Bone marrow (tissue), 2 donors: ENCODE measurements around the gene BAHCC1.

Experiments
- DNase-seq, 2 donors: peaks; one replicate each; lab custom pipeline; 2025; lab: John Stamatoyannopoulos, UW

The BAHCC1 gene

GRCh38 chr17:81493198-81494038 lies 98.2 kb downstream of the BAHCC1 start:
- DNase-seq, result no peak

DNA sequence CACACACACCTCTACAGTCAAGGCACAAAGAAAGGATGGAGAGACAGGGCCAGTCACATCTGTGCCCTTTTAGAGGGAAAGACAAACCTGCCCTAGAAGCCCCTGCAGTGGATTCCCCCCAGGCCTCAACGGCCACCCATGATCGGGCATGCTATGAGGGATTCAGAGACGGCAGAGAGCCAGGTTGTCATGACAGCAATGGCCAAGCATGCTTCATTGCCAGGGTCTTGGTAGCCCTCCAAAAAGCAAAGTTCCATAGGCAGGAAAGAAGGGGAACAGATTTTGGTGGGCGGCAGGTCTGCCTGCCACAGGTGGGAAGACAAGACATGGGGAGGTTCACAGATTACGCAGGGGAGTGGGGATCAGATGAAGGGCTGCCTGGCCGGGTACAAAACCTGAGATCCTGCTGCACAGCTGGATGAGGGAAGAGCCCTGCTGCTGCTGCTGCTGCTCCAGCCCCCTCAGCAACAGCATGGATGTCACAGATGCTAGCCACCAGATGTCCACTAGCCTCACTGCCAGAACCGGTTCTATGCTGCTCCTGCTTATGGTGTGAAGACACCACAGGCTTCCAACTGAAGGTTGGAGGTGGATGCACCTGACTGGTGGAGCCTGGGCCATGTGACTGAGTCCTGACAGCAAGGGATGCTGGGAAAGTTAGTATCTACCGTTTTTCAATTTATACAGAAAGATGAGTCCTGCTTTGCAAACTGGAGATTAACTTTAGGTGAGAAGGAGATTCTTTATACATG lies 99.5 kb downstream of the BAHCC1 start:
- DNase-seq, result no peak

DNA sequence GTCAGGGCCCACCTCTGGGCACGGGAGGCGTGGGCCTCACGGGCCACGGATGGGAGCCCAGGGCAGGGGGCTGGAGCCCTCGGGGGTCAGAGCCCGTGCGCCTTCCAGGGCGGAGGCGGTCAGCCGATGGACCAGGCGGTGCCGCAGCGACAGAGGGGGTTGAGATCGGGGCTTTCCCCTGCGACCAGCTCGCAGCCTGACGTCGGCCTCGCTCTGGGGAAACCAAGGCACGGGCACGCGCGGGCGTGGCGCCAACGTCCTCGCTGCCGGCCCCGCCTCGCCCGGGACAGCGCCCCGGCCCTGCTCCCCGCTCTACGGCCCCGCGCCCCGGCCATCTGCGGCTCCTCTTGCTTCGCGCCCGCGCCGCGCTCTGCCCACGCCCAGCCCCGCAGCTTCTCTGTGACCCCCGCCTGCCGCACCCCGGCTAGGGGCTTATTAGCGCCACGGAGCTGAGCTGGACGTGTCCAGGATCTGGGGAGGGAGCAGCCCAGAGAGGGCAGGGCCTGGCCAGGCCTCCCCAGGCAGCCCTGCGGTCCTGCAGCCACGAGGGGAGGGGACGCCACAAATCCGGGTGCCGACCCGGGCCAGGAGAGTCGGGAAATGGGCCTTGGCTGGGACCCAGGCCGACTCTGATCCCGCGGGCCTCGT lies 103.8 kb downstream of the BAHCC1 start:
- DNase-seq, result no peak

GRCh38 chr17:81499601-81499970 lies 104.3 kb downstream of the BAHCC1 start:
- DNase-seq, result no peak

DNA sequence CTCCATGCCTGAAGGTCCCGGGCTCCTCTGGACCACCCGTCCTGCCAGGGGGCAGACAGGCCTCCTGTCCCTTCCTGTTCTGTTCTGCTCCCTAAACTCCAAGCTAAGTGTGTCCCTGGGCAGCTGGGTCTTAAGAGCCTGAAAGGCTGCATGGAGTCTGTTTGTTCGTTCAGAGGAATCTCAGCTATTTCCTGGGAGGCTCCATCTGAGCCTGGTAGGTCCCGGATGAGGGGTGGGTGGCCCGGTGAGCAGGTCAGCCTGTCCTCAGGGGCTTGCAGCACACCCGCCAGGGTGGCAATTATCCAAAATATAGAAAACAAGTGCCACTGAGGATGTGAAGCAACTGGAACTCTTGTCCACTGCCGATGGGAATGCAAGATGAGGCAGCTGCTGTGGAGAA lies 104.8 kb downstream of the BAHCC1 start:
- no peak for DNase-seq

DNA sequence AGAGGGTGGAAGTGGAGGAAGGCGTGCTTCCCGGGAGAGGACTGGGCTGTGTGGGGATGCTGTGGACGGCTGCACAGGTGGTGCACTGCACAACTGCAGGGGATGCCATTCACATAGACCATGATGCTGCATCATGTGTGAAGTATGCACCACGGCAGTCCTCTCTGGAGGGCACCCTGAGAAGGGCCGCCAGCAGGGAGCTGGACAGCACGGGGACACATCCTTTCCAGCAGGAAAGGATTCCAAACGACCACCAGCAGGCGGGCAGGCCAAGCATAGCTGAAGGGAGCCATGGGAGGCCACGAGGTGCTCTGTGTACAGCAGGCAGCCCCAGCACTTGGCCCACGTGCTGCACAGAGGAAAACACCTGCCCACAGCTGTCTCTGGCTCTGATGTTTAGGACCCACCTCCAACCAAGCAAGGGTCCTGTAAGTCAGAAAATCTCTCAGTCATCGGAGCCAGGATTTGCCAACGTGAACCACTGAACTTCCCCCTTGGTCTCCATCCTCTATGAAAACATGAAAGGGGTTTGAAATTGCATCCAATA lies 107.3 kb downstream of the BAHCC1 start:
- no peak for DNase-seq

GRCh38 chr17:81503619-81504018 lies 108.4 kb downstream of the BAHCC1 start:
- no peak for DNase-seq

DNA sequence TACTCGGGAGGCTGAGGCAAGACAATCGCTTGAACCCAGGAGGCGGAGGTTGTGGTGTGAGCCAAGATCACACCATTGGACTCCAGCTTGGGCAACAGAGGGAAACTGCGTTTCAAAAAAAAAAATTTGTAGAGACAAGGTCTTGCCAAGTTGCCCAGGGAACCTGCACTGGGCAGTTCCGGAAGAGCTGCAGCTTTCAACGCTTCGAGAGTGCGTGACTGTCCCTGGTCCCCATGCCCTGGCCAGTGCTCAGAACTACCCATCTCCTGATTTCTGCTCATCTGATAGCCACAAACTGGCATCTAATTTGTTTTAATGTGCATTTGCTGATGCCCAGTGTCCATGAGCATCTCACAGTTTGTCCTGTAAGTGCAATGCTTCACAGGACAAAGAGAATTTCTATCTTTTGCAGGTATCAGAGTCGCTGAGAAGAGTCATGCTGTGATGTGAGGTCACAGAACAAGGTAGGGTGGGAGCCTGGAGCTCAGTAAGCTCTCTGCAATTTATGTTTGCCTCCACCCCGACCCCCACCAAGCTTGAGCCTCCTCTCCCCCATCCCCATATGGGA lies 113.5 kb downstream of the BAHCC1 start:
- no peak for DNase-seq

DNA sequence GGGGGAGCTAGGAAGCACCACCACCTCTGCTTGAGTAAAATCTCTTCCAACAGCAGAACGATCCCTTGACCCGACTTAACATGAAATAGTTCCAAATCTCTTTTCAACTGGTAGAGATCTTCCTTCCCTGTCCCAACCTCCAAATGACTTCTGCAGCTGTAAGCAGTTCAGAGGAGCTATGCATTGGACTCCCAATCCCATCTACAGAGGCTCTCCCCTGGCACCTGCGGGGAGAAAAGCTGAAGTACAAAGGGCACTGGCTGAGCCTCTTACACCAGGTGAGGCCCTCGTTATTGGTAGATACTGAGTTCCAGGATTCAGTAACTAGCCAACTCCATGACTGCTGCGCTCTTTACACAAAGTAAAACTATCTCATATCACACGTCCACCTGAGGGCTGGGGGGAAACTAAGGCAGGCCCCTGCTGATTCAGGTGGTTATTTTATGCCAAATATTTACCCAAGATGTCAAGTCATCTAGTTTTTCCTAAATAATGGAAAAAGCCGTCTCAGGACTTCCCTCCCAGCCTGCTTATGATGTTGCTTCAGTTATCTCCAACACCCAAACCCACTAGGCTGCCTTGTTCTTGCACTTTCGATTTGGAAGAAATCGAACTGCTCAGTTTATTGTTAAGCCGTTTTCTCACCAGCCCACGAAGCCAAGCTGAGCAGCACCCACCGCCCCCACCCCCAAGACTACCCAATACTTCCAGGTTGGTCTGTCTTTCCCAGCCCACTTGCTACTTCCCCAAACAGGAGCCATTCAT lies 114.1 kb downstream of the BAHCC1 start:
- no peak for DNase-seq

DNA sequence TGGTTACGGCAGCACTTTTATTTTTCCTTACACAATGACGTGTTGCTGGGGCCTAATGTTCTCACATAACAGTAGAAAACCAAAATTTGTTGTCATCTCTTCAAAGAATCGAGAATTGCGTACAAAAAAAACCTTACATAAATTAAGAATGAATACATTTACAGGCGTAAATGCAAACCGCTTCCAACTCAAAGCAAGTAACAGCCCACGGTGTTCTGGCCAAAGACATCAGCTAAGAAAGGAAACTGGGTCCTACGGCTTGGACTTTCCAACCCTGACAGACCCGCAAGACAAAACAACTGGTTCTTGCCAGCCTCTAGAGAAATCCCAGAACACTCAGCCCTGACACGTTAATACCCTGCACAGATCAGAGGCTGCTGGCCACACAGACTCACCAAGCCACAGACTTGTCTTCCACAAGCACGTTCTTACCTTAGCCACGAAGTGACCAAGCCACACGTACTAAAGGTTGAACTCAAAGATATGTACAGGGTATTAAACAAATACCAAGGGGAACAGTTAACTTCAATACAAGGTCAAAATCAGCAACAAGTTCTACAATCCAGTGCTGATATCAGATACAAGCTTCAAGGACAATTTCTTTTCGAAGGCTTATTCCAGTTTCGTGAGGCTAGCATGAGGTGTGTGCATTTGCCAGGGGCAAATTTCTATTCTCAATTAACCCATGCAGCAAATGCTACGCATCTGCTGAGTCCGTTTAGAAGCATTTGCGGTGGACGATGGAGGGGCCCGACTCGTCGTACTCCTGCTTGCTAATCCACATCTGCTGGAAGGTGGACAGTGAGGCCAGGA lies 114.9 kb downstream of the BAHCC1 start:
- DNase-seq, result no peak

GRCh38 chr17:81510785-81511553 lies 115.7 kb downstream of the BAHCC1 start:
- no peak for DNase-seq

GRCh38 chr17:81511554-81511803 lies 116.2 kb downstream of the BAHCC1 start:
- DNase-seq, result no peak

- peak in 1 of 2 donors; percentile 80 for DNase-seq
These were observed 116.7 kb downstream of the BAHCC1 start for GRCh38 chr17:81511804-81512561.

- peak; percentile 54 to 79 for DNase-seq
These were observed 117.5 kb downstream of the BAHCC1 start, which contains the start of gene ACTG1 for GRCh38 chr17:81512562-81513371. TSS of gene ACTG1 (minus strand) at chr17:81512799. CDS start at chr17:81512354, 445 bp downstream.

GRCh38 chr17:81513372-81513752 lies 118.1 kb downstream of the BAHCC1 start:
- peak in 1 of 2 donors; percentile 69 for DNase-seq

GRCh38 chr17:81513753-81514488 lies 118.7 kb downstream of the BAHCC1 start:
- DNase-seq, result no peak

DNA sequence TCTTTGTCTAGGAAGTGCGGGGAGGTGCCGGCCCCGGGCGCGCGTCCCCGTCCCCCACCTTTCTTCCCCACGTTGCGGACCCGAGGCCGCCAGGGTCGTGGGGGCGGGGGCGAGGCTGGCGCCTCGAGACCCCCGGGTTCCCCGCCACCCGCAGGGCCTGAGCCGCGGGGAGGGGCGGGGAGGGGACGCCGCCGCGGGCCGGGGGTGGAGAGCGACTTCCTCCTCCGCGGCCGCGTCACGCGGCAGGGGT lies 119.2 kb downstream of the BAHCC1 start:
- DNase-seq, result no peak
